GM12864 (cell line): ENCODE data around the gene ZMYND10.
A peak's percentile ranks its signal among the peaks of the same experiment; 100 is the strongest.

Experiments used
- DNase-seq: peaks from one replicate; pipeline ENCODE4 v3.0.0-alpha.2; 2011; ENCODE audit warnings: low read depth
- H3K4me3 ChIP-seq: 2 replicates; pipeline ENCODE4 v1.5.1; 2011; ENCODE audit warnings: mild to moderate bottlenecking, low read depth, low read length, control low read depth
- CTCF ChIP-seq: IDR thresholded peaks from 2 replicates; pipeline ENCODE4 v1.5.1; 2011; ENCODE audit warnings: low read depth, mild to moderate bottlenecking, moderate library complexity, low read length, control low read depth, inconsistent platforms; ENCODE audit errors: missing control alignments

The ZMYND10 gene

GRCh38 chr3:50340147-50340447 lies 5.4 kb downstream of the ZMYND10 start:
- no peak for TF ChIP-seq CTCF
- DNase-seq: no peak
- peak overlapping the region; percentile 91 for H3K4me3 ChIP-seq

GRCh38 chr3:50339485-50340146 lies 5.9 kb downstream of the ZMYND10 start:
- H3K4me3 ChIP-seq: peak overlapping the region; percentile 91
- no peak for DNase-seq

GRCh38 chr3:50338965-50339364 lies 6.6 kb downstream of the ZMYND10 start:
- TF ChIP-seq CTCF: peak; percentile 21
- peak overlapping the region; percentile 91 for H3K4me3 ChIP-seq
- DNase-seq: no peak

More at GRCh38 chr3:50339485-50340146, 5.9 kb downstream of the ZMYND10 start:
- TF ChIP-seq CTCF: no peak

- no peak for TF ChIP-seq CTCF
- H3K4me3 ChIP-seq: peak overlapping the region; percentile 91
- peak; percentile 96 for DNase-seq
These were observed 8.2 kb downstream of the ZMYND10 start for GRCh38 chr3:50337175-50337861.

GRCh38 chr3:50336452-50337174 lies 8.9 kb downstream of the ZMYND10 start:
- no peak for DNase-seq
- no peak for TF ChIP-seq CTCF
- H3K4me3 ChIP-seq: peak overlapping the region; percentile 91

GRCh38 chr3:50334339-50335075 lies 11.0 kb downstream of the ZMYND10 start:
- TF ChIP-seq CTCF: no peak
- no peak for DNase-seq

More at GRCh38 chr3:50334339-50335075, 11.0 kb downstream of the ZMYND10 start:
- no peak overlapping the region for H3K4me3 ChIP-seq
